Naive B cell (primary cell): ENCODE measurements around the gene KCNJ1. TPM values are rescaled to one million over a fixed set of nuclear protein-coding genes. Genes with fewer than 3 reads are reported as not detected.

Experiments
- ATAC-seq, 2 donors: fragments of 150-1000 bp; cut with Tn5 transposase; 2 replicates each; pipeline ENCODE4 v1.10.0; 2021; ENCODE audit warnings: low read depth in 2 of 2, mild to moderate bottlenecking in 2 of 2, moderate library complexity in 2 of 2
- DNase-seq: peaks from one replicate; pipeline ENCODE4 v3.0.0; 2022
- H3K27ac Mint-ChIP-seq, 6 donors: one replicate each; pipeline ENCODE4 v1.8.0; 2020 to 2022; ENCODE audit warnings: mild to moderate bottlenecking in 6 of 6, mixed read lengths in 6 of 6, moderate library complexity in 5 of 6, inconsistent platforms in 2 of 6
- H3K27me3 Mint-ChIP-seq, 3 donors: one replicate each; pipeline ENCODE4 v1.8.0; 2021 to 2022; ENCODE audit warnings: mixed read lengths in 3 of 3, mild to moderate bottlenecking in 1 of 3
- H3K36me3 Mint-ChIP-seq, 2 donors: one replicate each; pipeline ENCODE4 v1.8.0; 2020 to 2022; ENCODE audit warnings: mixed read lengths in 2 of 2, inconsistent platforms in 1 of 2, mild to moderate bottlenecking in 1 of 2
- H3K4me1 Mint-ChIP-seq, 3 donors: one replicate each; pipeline ENCODE4 v1.8.0; 2020 to 2022; ENCODE audit warnings: mixed read lengths in 3 of 3, inconsistent platforms in 1 of 3, mild to moderate bottlenecking in 1 of 3, moderate library complexity in 1 of 3
- H3K4me3 Mint-ChIP-seq, 8 donors: one replicate each; pipeline ENCODE4 v1.8.0; 2020 to 2022; ENCODE audit warnings: mild to moderate bottlenecking in 8 of 8, mixed read lengths in 8 of 8, moderate library complexity in 8 of 8, inconsistent platforms in 2 of 8
- H3K9me3 Mint-ChIP-seq, 7 donors: one replicate each; pipeline ENCODE4 v1.8.0; 2020 to 2022; ENCODE audit warnings: mixed read lengths in 7 of 7, mild to moderate bottlenecking in 5 of 7, inconsistent platforms in 2 of 7, moderate library complexity in 1 of 7
- polyA plus RNA-seq, 6 donors: library from polyadenylated mRNA; unstranded; fragments of 300-500 nt; fragmentation: Illumina TruSeq; gene quantifications; one replicate each; pipeline ENCODE4 v1.2.3, GENCODE V29; 2021; ENCODE audit warnings: low read depth in 6 of 6

The KCNJ1 gene
- polyA plus RNA-seq, 6 donors from 2014 or later: 0.18 to 0.64 (median 0.20) TPM; not detected in 3

DNA sequence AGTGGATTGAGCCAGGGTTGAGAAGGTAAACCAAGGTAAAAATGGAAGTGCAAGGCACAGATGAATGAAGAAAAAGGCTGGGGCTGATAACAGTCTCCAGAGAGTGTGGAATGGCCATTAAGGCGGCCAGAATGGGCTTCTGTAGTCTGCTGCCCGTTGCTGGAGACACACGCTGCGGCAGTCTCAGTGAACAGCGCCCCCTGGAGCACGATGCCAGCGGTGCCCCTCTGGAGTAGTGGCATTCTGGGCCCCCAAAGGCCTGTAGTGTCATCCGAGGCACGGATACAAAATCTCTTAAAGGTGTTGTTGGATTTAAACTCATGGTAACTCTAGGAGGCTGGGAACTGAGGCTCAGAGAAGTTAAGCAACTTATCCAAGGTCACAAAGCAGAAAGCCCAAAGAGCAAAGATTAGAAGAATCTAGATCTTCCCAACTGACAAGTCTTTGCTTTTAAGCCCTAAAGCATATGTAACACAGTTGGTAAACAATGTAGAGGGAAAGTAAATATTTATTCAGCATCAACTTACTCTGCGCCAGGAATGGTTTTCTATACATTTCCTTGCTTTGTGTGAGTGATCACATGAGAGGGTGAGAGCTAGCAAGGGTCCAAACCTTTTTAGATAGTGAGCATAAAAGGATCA is 18.2 kb downstream of the KCNJ1 start:
- Mint-ChIP-seq H3K27me3 (no peaks in the 10 kb centered on the region), H3K4me1 (peaks cover 48 to 70% (median 58%) of the 10 kb centered on the region in 3 donors), H3K4me3 (peak overlapping the region in 3 of 8 donors; percentile 59 to 71 (median 61))

GRCh38 chr11:128846985-128847384 is 20.1 kb downstream of the KCNJ1 start:
- peaks cover 59 to 78% (median 64%) of the 10 kb centered on the region in 3 donors for H3K4me1 Mint-ChIP-seq
- peaks cover 0 to 4% of the 10 kb centered on the region in 2 donors for H3K36me3 Mint-ChIP-seq
- H3K4me3 Mint-ChIP-seq: peak overlapping the region in 4 of 8 donors; percentile 23 to 39 (median 26)
- DNase-seq: no peak
- no peak for ATAC-seq
- peaks cover 0 to 4% (median 0%) of the 10 kb centered on the region in 7 donors for H3K9me3 Mint-ChIP-seq
- peak overlapping the region in 2 of 6 donors; percentile 22 to 68 for H3K27ac Mint-ChIP-seq
- H3K27me3 Mint-ChIP-seq: no peaks in the 10 kb centered on the region

More for the DNA sequence above, 18.2 kb downstream of the KCNJ1 start:
- H3K36me3 Mint-ChIP-seq: peaks cover 0 to 4% of the 10 kb centered on the region in 2 donors
- ATAC-seq (peak; percentile 60 to 67), DNase-seq (peak; percentile 54)
- H3K9me3 Mint-ChIP-seq: no peaks in the 10 kb centered on the region
- peak overlapping the region; percentile 20 to 95 (median 66) for H3K27ac Mint-ChIP-seq

- H3K27me3 Mint-ChIP-seq: no peaks in the 10 kb centered on the region
- peaks cover 0 to 4% of the 10 kb centered on the region in 2 donors for H3K36me3 Mint-ChIP-seq
- H3K27ac Mint-ChIP-seq: peak overlapping the region; percentile 36 to 97 (median 91)
- DNase-seq: peak; percentile 50
- peak overlapping the region; percentile 32 to 86 (median 64) for H3K4me3 Mint-ChIP-seq
- peaks cover 0 to 4% (median 0%) of the 10 kb centered on the region in 7 donors for H3K9me3 Mint-ChIP-seq
- peaks cover 73 to 91% (median 76%) of the 10 kb centered on the region in 3 donors for H3K4me1 Mint-ChIP-seq
- peak; percentile 44 to 46 for ATAC-seq
Measured at GRCh38 chr11:128845334-128845780, 21.7 kb downstream of the KCNJ1 start.

GRCh38 chr11:128843198-128843785 is 23.8 kb downstream of the KCNJ1 start:
- Mint-ChIP-seq H3K27ac (peak overlapping the region in 5 of 6 donors; percentile 82 to 96 (median 94)), H3K4me3 (peak overlapping the region in 5 of 8 donors; percentile 37 to 78 (median 44)), H3K27me3 (no peaks in the 10 kb centered on the region), H3K9me3 (peaks cover 0 to 4% (median 0%) of the 10 kb centered on the region in 7 donors), H3K4me1 (peaks cover 74 to 93% (median 79%) of the 10 kb centered on the region in 3 donors), H3K36me3 (no peaks in the 10 kb centered on the region)
- no peak for ATAC-seq
- peak; percentile 27 for DNase-seq

DNA sequence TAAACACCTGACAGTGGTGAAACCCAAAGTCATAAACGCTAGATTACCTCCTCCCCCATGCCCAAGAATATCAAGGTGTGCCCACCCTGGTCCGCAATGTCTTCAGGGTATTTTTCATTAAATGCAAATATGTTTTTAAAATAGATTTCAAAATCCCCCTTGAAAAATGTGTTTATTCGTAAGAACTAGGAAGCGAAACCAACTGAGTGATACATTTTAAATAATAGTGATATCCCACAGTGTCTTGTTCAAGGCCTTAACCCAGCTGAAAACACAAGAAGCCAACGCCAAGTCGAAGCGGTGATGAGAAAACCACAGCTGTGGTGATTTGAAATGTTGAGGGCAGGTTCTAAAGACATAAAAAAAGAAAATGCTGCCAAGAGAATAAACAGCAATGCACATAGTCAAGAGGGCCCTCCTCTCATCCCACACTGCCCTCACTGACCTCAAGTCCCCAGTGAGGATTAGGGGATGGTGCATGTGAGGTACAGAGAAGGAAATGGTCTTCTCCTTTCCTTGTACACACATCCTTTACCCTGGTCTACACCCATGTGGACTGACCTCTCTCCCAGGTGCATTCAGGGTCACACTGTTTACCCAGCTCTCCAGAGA is 25.5 kb downstream of the KCNJ1 start:
- DNase-seq (peak; percentile 72), ATAC-seq (peak; percentile 80 to 81)
- Mint-ChIP-seq H3K36me3 (peaks cover 0 to under 1% of the 10 kb centered on the region in 2 donors), H3K4me3 (peak overlapping the region in 7 of 8 donors; percentile 20 to 83 (median 44)), H3K4me1 (peaks cover 77 to 99% (median 86%) of the 10 kb centered on the region in 3 donors), H3K27me3 (no peaks in the 10 kb centered on the region), H3K27ac (peak overlapping the region; percentile 93 to 96 (median 95)), H3K9me3 (peaks cover 0 to 9% (median 5%) of the 10 kb centered on the region in 7 donors)

DNA sequence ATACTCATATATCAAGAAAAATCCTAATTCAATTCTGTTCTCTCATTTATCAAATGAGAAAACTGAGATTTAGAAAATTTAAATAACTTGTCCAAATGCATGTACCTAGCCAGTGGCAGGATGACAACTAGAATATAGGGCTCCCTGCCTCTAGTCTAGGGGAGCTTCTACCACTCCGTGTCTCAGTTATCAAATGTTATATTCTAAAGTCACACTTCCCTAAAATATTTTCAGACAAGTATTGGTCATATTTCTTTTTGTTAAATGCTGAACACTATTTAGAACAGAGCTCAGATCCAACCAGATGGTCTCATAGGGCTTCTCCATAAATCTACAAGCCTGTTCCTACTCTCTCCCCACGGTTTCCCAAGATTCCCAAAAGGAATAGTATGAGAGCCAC is 26.3 kb downstream of the KCNJ1 start:
- DNase-seq (peak; percentile 31), ATAC-seq (peak; percentile 42 to 48)
- peak overlapping the region; percentile 20 to 62 (median 46) for H3K4me3 Mint-ChIP-seq
- H3K27me3 Mint-ChIP-seq: no peaks in the 10 kb centered on the region
- H3K9me3 Mint-ChIP-seq: peaks cover 0 to 13% (median 11%) of the 10 kb centered on the region in 7 donors
- H3K4me1 Mint-ChIP-seq: peaks cover 81 to 99% (median 87%) of the 10 kb centered on the region in 3 donors
- peaks cover 5 to 7% of the 10 kb centered on the region in 2 donors for H3K36me3 Mint-ChIP-seq
- peak overlapping the region; percentile 93 to 96 (median 95) for H3K27ac Mint-ChIP-seq

DNA sequence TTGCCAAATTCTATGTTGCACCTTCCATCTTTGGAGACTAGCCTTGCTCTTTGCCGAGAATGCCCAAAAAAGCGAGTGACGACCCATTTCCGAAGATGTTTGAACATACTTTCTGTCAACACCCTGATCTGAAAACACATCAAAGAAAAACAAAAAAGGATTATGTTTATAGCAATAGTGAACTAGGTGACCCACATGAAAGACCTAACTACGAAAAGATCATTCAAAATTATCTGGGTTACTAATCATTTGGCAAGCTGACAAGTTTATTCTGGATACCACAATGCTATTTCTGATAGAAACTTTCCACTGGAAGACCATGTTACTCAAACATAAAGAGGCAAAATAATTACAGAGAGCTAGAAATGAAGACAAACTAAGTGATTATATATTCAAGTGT is 27.0 kb downstream of the KCNJ1 start:
- Mint-ChIP-seq H3K4me3 (peak overlapping the region in 2 of 8 donors; percentile 42 to 51), H3K27ac (peak overlapping the region in 4 of 6 donors; percentile 93 to 96 (median 94)), H3K4me1 (peaks cover 81 to 99% (median 87%) of the 10 kb centered on the region in 3 donors), H3K27me3 (no peaks in the 10 kb centered on the region), H3K9me3 (peaks cover 0 to 13% (median 11%) of the 10 kb centered on the region in 7 donors), H3K36me3 (peaks cover 5 to 7% of the 10 kb centered on the region in 2 donors)
- no peak for DNase-seq
- no peak for ATAC-seq

- H3K9me3 Mint-ChIP-seq: peaks cover 0 to 13% (median 11%) of the 10 kb centered on the region in 7 donors
- H3K27ac Mint-ChIP-seq: peak overlapping the region in 2 of 6 donors; percentile 44 to 96
- ATAC-seq (no peak), DNase-seq (no peak)
- H3K4me3 Mint-ChIP-seq: peak overlapping the region in 2 of 8 donors; percentile 1 to 15
- H3K27me3 Mint-ChIP-seq: no peaks in the 10 kb centered on the region
- H3K36me3 Mint-ChIP-seq: peaks cover 5 to 7% of the 10 kb centered on the region in 2 donors
- peaks cover 84 to 98% (median 88%) of the 10 kb centered on the region in 3 donors for H3K4me1 Mint-ChIP-seq
Measured at GRCh38 chr11:128839081-128839480, 28.0 kb downstream of the KCNJ1 start.

DNA sequence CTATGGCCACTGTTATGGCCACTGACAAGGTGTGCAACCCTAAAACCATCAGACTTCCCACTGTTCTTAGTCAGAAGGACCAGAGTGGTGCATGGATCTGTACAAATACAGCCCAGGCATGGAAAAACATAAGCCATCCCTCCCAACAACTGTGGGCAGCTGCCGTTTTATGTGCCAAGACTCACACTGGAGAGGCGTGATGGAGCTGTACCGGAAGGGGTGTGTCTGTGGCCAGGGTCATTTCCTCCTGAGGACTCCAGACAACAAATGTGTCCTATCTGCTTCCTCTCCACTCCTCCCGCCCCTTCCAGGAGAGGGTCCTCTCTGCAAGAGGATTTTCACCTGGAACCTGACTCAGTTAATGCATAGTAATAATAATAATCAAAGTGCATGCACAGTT is 29.5 kb downstream of the KCNJ1 start:
- H3K27me3 Mint-ChIP-seq: no peaks in the 10 kb centered on the region
- peaks cover 5 to 7% of the 10 kb centered on the region in 2 donors for H3K36me3 Mint-ChIP-seq
- DNase-seq (no peak), ATAC-seq (no peak)
- H3K9me3 Mint-ChIP-seq: peaks cover 0 to 11% (median 9%) of the 10 kb centered on the region in 7 donors
- H3K27ac Mint-ChIP-seq: peak overlapping the region in 2 of 6 donors; percentile 62 to 78
- H3K4me1 Mint-ChIP-seq: peaks cover 79 to 99% (median 95%) of the 10 kb centered on the region in 3 donors
- H3K4me3 Mint-ChIP-seq: peak overlapping the region in 5 of 8 donors; percentile 26 to 72 (median 55)

GRCh38 chr11:128835741-128836430 is 31.2 kb downstream of the KCNJ1 start:
- Mint-ChIP-seq H3K4me1 (peaks cover 76 to 99% (median 95%) of the 10 kb centered on the region in 3 donors), H3K27me3 (no peaks in the 10 kb centered on the region), H3K36me3 (peaks cover 5 to 7% of the 10 kb centered on the region in 2 donors), H3K9me3 (peaks cover 0 to 11% (median 9%) of the 10 kb centered on the region in 7 donors), H3K27ac (peak overlapping the region in 4 of 6 donors; percentile 4 to 65 (median 51)), H3K4me3 (peak overlapping the region in 7 of 8 donors; percentile 37 to 65 (median 58))
- DNase-seq: no peak
- no peak for ATAC-seq

GRCh38 chr11:128834157-128834556 is 32.9 kb downstream of the KCNJ1 start:
- peaks cover 72 to 98% (median 94%) of the 10 kb centered on the region in 3 donors for H3K4me1 Mint-ChIP-seq
- DNase-seq (no peak), ATAC-seq (no peak)
- peaks cover 5 to 7% of the 10 kb centered on the region in 2 donors for H3K36me3 Mint-ChIP-seq
- H3K27me3 Mint-ChIP-seq: no peaks in the 10 kb centered on the region
- H3K4me3 Mint-ChIP-seq: peak overlapping the region in 4 of 8 donors; percentile 52 to 73 (median 67)
- peak overlapping the region in 2 of 6 donors; percentile 62 to 80 for H3K27ac Mint-ChIP-seq
- peaks cover 0 to 11% (median 8%) of the 10 kb centered on the region in 7 donors for H3K9me3 Mint-ChIP-seq

- DNase-seq (no peak), ATAC-seq (no peak)
- Mint-ChIP-seq H3K27ac (peak overlapping the region; percentile 74 to 98 (median 95)), H3K27me3 (no peaks in the 10 kb centered on the region), H3K9me3 (peaks cover 0 to 10% (median 5%) of the 10 kb centered on the region in 7 donors), H3K36me3 (peaks cover 5 to 7% of the 10 kb centered on the region in 2 donors), H3K4me3 (peak overlapping the region in 7 of 8 donors; percentile 41 to 81 (median 75)), H3K4me1 (peaks cover 64 to 86% (median 83%) of the 10 kb centered on the region in 3 donors)
Measured at GRCh38 chr11:128832121-128832497, 35.0 kb downstream of the KCNJ1 start.
